Eye (tissue), 1 donor: Measurements from ENCODE around the gene GALNT12.

Source experiments
- DNase-seq: peaks from one replicate; pipeline ENCODE4 v3.0.0-alpha.2; 2015

GALNT12 gene

DNA sequence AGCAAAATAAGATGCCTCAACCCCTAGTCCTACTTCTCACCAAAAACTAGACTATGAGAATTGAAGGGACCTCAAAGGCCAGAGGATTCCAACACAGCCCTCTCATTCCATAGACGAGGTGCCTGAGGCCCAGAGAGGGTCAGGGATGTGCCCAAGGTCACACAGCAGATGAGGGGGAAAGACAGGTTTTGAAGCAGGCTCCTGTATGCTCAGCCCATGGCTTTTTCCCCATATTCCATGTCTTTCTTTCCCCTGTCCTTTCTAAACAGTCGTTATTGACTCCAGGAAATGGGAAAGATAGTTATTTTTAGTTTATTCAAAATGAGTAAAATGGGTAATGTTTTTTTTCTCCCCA is 75.1 kb downstream of the GALNT12 start:
- DNase-seq: no peak

DNA sequence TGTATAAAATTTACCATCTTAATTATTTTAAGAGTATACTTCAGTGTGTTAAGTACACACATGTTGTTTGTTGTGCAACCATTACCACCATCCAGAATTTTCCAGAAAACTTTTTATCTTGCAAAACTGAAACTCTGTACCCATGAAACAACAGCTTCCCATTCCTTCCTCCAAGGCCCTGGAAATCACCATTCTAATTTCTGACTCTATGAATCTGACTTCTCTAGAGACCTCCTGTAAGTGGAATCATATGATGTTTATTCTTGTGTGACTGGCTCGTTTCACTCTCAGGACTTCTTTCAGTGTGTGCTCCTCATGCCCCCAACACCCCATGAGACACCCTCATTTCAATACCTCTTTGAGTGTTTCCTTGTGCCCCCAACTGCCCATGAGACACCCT is 75.8 kb downstream of the GALNT12 start:
- no peak for DNase-seq

DNA sequence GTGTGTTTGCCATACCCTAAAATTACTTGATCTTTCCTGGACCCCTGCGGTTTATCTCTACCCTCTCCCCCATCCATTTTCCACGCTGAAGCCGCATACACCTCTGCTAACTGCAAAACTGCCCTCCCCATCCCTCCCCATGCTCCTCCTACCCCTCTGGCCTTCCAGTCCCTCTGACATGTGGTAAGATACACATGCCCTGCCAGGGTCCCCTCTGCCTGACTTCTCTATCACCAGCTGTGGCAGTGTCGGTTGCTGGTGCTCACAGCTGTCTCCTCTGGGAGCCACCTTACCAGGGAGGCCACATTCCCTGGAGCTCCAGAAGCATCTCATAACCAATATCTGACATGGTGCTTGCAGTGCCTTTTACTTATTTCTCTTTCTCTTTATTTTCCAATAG is 77.4 kb downstream of the GALNT12 start:
- no peak for DNase-seq

GRCh38 chr9:98885575-98886295 is 78.3 kb downstream of the GALNT12 start:
- no peak for DNase-seq

- no peak for DNase-seq
Observed at GRCh38 chr9:98886691-98887229, 79.3 kb downstream of the GALNT12 start.

DNA sequence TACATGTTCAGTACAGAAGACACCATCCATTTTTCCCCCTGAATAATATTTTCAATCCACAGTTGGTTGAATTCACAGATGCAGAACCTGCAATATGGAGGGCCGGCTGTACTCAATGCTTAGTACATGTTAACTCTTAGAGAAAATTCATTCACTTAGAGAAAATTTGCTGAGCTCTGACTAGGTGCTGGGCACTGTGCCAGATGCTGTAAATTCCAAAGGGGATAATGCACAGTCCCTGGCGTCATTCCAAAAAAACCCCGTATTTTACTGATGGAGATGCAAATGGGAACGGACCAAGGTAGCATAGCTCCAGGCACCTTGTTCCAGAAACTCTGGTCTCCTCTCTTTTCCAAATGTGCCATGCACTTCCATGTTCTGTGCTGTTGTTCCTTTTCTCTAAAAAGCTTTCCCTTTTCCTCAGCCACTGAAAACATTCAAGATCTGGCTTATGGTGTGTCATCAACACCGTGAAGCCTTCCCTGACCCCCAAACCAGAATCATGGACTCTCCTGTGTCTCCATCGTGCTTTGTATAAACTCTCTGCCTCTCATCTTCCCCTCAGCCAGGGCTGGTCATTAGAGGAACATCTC is 80.5 kb downstream of the GALNT12 start:
- peak; percentile 77 for DNase-seq

DNA sequence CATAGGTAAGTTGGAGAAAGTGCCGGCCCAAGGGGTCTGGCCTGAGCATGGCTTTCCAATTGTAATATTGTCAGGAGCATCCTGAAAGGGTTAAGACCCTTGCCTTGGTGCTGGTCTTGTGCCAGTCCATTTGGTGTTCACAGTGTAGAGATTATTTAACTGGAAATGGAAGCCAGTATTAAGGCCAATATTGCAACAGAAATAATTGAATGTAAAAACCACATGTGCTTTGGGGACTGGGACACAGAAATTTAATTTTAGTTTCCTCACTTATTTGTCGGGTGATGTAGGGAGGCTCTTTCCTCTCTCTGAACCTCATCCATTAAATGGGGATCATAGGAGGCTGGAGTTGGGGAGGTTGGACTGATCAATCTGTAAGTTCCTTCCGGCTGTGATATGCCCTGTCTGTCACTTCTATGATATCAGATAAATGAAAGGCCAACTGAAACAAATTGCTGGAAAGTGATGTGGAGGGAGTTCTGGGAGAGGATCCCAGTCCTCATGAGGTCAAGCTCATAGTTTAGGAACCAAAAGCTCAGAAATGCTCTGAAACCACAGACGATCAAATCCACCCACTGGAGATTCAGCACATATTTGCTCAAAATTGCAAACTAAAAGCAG is 81.4 kb downstream of the GALNT12 start:
- DNase-seq: no peak

DNA sequence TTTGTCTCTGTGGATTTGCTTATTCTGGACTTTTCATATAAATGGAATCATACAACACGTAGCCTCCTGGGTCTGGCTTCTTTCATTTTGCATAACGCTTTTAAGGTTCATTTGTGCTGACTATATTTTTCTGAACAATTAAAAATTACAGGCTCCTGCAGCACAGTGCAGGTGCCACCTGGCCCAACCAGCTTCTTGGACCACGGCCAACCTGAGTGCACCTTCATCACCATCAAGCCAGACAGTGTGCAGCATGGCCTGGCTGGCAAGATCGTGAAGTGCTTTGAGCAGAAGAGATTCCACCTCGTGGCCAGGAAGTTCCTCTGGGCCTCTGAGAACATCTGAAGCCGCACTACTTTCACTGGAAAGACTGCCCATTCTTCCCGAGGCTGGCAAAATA is 82.8 kb downstream of the GALNT12 start:
- DNase-seq: no peak

DNA sequence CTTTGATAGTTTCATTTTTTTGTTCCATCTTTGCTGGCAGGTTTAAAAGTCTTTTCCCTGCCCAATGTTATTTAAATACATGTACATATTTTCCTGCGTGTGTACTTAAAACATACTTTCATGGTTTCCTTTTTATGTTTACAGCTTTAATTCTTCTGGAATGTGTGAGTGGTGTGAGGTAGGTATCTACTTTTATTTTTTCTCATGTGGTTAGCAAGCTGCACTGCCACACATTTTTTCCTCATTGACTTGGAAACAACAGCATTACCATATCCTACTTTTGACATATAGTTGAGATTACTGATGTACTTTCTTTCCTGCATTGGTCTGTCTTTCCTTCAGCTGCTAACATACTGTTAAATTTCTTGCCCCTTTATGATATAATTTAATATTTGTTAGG is 84.8 kb downstream of the GALNT12 start:
- DNase-seq: no peak

- no peak for DNase-seq
Observed at GRCh38 chr9:98892690-98893089, 85.2 kb downstream of the GALNT12 start.

GRCh38 chr9:98894171-98894570 is 86.7 kb downstream of the GALNT12 start:
- DNase-seq: no peak

DNA sequence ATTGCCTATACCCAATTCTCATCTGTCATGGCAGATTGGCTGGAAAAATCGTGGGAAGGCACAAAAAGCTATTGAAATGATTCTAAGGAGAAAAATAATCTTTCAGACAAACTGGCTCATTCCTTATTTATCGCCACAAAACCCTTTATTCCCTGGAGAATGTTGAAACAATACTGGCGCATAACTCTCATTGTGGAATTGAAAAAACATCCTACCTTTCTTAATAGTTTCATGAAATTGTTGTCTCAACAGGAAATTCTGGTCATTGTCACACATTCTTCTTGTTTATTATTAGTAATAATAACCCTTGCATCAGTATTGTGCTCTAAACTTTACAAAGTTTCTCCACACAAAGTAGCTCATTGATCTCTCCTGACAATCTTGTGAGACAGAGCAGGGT is 87.3 kb downstream of the GALNT12 start:
- no peak for DNase-seq

DNA sequence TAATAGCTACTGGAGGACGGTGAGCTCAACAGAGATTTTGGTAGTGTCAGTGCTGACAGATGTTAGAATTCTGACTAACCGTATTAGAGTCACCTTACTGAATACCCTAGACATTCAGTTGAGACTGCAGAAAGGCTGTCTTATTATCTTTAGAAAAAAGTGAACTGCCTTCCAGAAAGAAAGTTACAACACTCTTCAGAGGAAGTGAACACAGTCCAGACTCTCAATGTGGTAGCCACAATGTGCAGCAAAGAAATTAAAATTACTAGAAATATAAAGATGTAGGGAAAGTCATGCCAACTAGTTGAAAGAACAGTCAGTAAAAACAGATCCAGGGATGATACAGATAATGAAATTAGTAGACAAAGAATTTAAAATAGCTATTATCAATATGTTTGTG is 89.2 kb downstream of the GALNT12 start:
- no peak for DNase-seq

DNA sequence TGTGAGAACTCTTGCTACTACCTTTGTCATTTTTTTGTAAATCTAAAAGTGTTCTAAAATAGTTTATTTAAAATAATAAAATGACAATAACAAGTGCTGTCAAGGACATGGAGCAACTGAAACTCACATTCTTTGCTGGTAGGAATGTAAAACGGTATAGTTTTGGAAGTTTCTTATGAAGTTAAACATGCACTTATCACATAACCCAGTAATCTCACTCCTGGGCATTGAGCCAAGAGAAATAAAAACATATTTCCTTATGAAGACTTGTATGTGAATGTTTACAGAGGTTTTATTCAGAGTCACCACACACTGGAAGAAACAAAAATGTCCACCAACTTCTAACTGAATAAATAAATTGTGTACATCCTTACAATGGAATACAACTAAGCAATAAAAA is 90.3 kb downstream of the GALNT12 start:
- no peak for DNase-seq

GRCh38 chr9:98899408-98900056 is 92.1 kb downstream of the GALNT12 start:
- peak; percentile 67 for DNase-seq
